Measurements from ENCODE around the gene MPND. TPM values are rescaled to one million over a fixed set of nuclear protein-coding genes. Genes with fewer than 3 reads are reported as not detected.

The MPND gene
- total RNA-seq, 4 donors from 2014 or later, result 4.4 to 10.6 (median 7.8) TPM

GRCh38 chr19:4396949-4397783, 53.8 kb downstream of the MPND start:
- no peak for DNase-seq (ENCODE audit: low spot score in 2 of 2)
- H3K4me3 ChIP-seq (ENCODE audit: low read depth, poor library complexity, severe bottlenecking), result no peak overlapping the region
- intact Hi-C loops (cut with DNase I; ENCODE audit: low total_unique reads), result no loop called here
- WGBS, 2 donors, result 62 to 69% methylated on average over 14 to 15 of the region's 15 CpGs
- TF ChIP-seq CTCF (IDR thresholded peaks at IDR 0.05) (no peak), POLR2A (IDR thresholded peaks at IDR 0.05) (no peak)

- peak in 1 of 2 donors; percentile 22 for DNase-seq (ENCODE audit: low spot score in 2 of 2)
- intact Hi-C loops (cut with DNase I; ENCODE audit: low total_unique reads), result no loop called here
- 0 to 1% methylated on average over 12 of the region's 12 CpGs for WGBS, 2 donors
- peak overlapping the region; percentile 95 for H3K4me3 ChIP-seq (ENCODE audit: low read depth, poor library complexity, severe bottlenecking)
- TF ChIP-seq CTCF (IDR thresholded peaks at IDR 0.05) (no peak), POLR2A (IDR thresholded peaks at IDR 0.05) (no peak)
Observed at GRCh38 chr19:4399812-4400134, 56.4 kb downstream of the MPND start.

GRCh38 chr19:4400135-4400936, 57.0 kb downstream of the MPND start, which contains the start of gene SH3GL1:
Gene SH3GL1 (minus strand): TSS chr19:4400547. CDS start chr19:4400368, 179 bp downstream.
- H3K4me3 ChIP-seq (ENCODE audit: low read depth, poor library complexity, severe bottlenecking), result peak within 1 kb of the TSS; percentile 95
- 1% methylated on average over 39 to 40 of the region's 90 CpGs for WGBS, 2 donors
- TF ChIP-seq CTCF (IDR thresholded peaks at IDR 0.05), result peak in 1 of 3 donors; percentile 92
- no peak for TF ChIP-seq POLR2A (IDR thresholded peaks at IDR 0.05)
- intact Hi-C loops (cut with DNase I; ENCODE audit: low total_unique reads), result no loop called here
- peak; percentile 91 to 99 for DNase-seq (ENCODE audit: low spot score in 2 of 2)

GRCh38 chr19:4401769-4402170, 58.4 kb downstream of the MPND start:
- WGBS, 2 donors, result 1% methylated on average over 8 of the region's 8 CpGs
- H3K4me3 ChIP-seq (ENCODE audit: low read depth, poor library complexity, severe bottlenecking), result no peak overlapping the region
- intact Hi-C loops (cut with DNase I; ENCODE audit: low total_unique reads), result no loop called here
- TF ChIP-seq CTCF (IDR thresholded peaks at IDR 0.05), result no peak
- no peak for TF ChIP-seq POLR2A (IDR thresholded peaks at IDR 0.05)
- no peak for DNase-seq (ENCODE audit: low spot score in 2 of 2)

GRCh38 chr19:4402171-4403004, 59.0 kb downstream of the MPND start, which contains the start of gene CHAF1A:
Gene CHAF1A (plus strand): TSS chr19:4402640. CDS start chr19:4402763, 123 bp downstream.
- 0 to 1% methylated on average over 30 to 81 of the region's 84 CpGs for WGBS, 2 donors
- DNase-seq (ENCODE audit: low spot score in 2 of 2), result peak; percentile 100
- TF ChIP-seq CTCF (IDR thresholded peaks at IDR 0.05), result no peak
- no peak for TF ChIP-seq POLR2A (IDR thresholded peaks at IDR 0.05)
- intact Hi-C loops (cut with DNase I; ENCODE audit: low total_unique reads), result no loop called here
- H3K4me3 ChIP-seq (ENCODE audit: low read depth, poor library complexity, severe bottlenecking), result peak within 1 kb of the TSS; percentile 59
